ENCODE measurements around the gene IFT25. TPM values are rescaled to one million over a fixed set of nuclear protein-coding genes. Genes with fewer than 3 reads are reported as not detected.

IFT25 gene
- total and polyA plus RNA-seq, 2 of the 13 experiments (the other 11 are each of a cell fraction or from before 2014, with no cell fraction given): 19.7 to 48.0 TPM

GRCh38 chr1:53945433-53946251 lies at the start of gene IFT25 (continued):
- TF ChIP-seq ZNF337 (CRISPR knock-in tag; IDR thresholded peaks at IDR 0.05; ENCODE audit: borderline replicate concordance, low read depth) (no peak), ZNF224 (CRISPR knock-in tag; IDR thresholded peaks at IDR 0.05) (no peak), RAD51 (IDR thresholded peaks at IDR 0.05; ENCODE audit: borderline replicate concordance) (no peak), PRPF4 (IDR thresholded peaks at IDR 0.05; ENCODE audit: low read depth, low read length, poor library complexity, severe bottlenecking) (no peak), ZBTB33 (CRISPR knock-in tag; IDR thresholded peaks at IDR 0.05) (no peak), HNRNPK (IDR thresholded peaks at IDR 0.05; ENCODE audit: low read depth, low read length, poor library complexity, severe bottlenecking) (peak; percentile 87), KLF13 (CRISPR knock-in tag; IDR thresholded peaks at IDR 0.05) (no peak), TBX3 (IDR thresholded peaks at IDR 0.05; ENCODE audit: borderline replicate concordance) (no peak), MEF2D (CRISPR knock-in tag; IDR thresholded peaks at IDR 0.05) (no peak), KDM4B (CRISPR knock-in tag; IDR thresholded peaks at IDR 0.05) (no peak), ZSCAN31 (CRISPR knock-in tag; IDR thresholded peaks at IDR 0.05; ENCODE audit: low read depth) (no peak; the same call in 1 of the 2 replicates), ZNF652 (CRISPR knock-in tag; IDR thresholded peaks at IDR 0.05; ENCODE audit: borderline replicate concordance, low read depth) (no peak), GLI4 (CRISPR knock-in tag; IDR thresholded peaks at IDR 0.05; ENCODE audit: borderline replicate concordance) (no peak), THYN1 (CRISPR knock-in tag; IDR thresholded peaks at IDR 0.05; ENCODE audit: borderline replicate concordance, low read depth) (no peak), MED1 (CRISPR knock-in tag; IDR thresholded peaks at IDR 0.05) (no peak; the same call in 1 of the 2 replicates), ZNF737 (CRISPR knock-in tag; IDR thresholded peaks at IDR 0.05; ENCODE audit: borderline replicate concordance) (no peak), ZNF510 (CRISPR knock-in tag; IDR thresholded peaks at IDR 0.05; ENCODE audit: low read depth) (no peak), NFKBIZ (CRISPR knock-in tag; IDR thresholded peaks at IDR 0.05) (no peak), ZMYM2 (CRISPR knock-in tag; IDR thresholded peaks at IDR 0.05) (peak; percentile 23; the same call in 1 of the 2 replicates), ZNF558 (CRISPR knock-in tag; IDR thresholded peaks at IDR 0.05; ENCODE audit: borderline replicate concordance) (peak; percentile 73; the same call in 1 of the 2 replicates), POLR2G (IDR thresholded peaks at IDR 0.05; ENCODE audit: low read depth, low read length) (peak; percentile 32)
- TF ChIP-seq, protein P1, sequence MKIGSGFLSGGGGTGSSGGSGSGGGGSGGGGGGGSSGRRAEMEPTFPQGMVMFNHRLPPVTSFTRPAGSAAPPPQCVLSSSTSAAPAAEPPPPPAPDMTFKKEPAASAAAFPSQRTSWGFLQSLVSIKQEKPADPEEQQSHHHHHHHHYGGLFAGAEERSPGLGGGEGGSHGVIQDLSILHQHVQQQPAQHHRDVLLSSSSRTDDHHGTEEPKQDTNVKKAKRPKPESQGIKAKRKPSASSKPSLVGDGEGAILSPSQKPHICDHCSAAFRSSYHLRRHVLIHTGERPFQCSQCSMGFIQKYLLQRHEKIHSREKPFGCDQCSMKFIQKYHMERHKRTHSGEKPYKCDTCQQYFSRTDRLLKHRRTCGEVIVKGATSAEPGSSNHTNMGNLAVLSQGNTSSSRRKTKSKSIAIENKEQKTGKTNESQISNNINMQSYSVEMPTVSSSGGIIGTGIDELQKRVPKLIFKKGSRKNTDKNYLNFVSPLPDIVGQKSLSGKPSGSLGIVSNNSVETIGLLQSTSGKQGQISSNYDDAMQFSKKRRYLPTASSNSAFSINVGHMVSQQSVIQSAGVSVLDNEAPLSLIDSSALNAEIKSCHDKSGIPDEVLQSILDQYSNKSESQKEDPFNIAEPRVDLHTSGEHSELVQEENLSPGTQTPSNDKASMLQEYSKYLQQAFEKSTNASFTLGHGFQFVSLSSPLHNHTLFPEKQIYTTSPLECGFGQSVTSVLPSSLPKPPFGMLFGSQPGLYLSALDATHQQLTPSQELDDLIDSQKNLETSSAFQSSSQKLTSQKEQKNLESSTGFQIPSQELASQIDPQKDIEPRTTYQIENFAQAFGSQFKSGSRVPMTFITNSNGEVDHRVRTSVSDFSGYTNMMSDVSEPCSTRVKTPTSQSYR (CRISPR knock-in tag; IDR thresholded peaks at IDR 0.05; ENCODE audit: borderline replicate concordance): 0 out of 2 replicates have a peak, but pooled peaks have one; percentile 47

All from HepG2 (cell line).